Thyroid gland (tissue), 4 donors: ENCODE data around the gene TP53BP2.

Source experiments
- CTCF ChIP-seq, 6 experiments: fragments of 200-600 bp in 3 of 6; fragments of 450-650 bp in 3 of 6; sonication (generic) in 3 of 6; IDR thresholded peaks; one replicate each; pipeline ENCODE4 v1.5.1; 2016 to 2019; ENCODE audit warnings: antibody characterized with exemption in 6 of 6, mild to moderate bottlenecking in 2 of 6, inconsistent platforms in 1 of 6, moderate library complexity in 1 of 6
- POLR2A ChIP-seq, 2 donors: fragments of 450-650 bp; IDR thresholded peaks; one replicate each; pipeline ENCODE4 v1.6.1; 2017; ENCODE audit warnings: antibody characterized with exemption in 2 of 2, mild to moderate bottlenecking in 2 of 2, moderate library complexity in 1 of 2

GRCh38 chr1:223820515-223820858 is 25.3 kb downstream of the TP53BP2 start:
- TF ChIP-seq CTCF (IDR thresholded peaks at IDR 0.05) (no peak), POLR2A (IDR thresholded peaks at IDR 0.05) (no peak)
